ENCODE results near the gene ARHGAP6. TPM values are rescaled to one million over a fixed set of nuclear protein-coding genes. Genes with fewer than 3 reads are reported as not detected.

ARHGAP6 gene
- total and polyA plus RNA-seq, 7 donors: 1.8 to 20.6 (median 6.4) TPM

DNA sequence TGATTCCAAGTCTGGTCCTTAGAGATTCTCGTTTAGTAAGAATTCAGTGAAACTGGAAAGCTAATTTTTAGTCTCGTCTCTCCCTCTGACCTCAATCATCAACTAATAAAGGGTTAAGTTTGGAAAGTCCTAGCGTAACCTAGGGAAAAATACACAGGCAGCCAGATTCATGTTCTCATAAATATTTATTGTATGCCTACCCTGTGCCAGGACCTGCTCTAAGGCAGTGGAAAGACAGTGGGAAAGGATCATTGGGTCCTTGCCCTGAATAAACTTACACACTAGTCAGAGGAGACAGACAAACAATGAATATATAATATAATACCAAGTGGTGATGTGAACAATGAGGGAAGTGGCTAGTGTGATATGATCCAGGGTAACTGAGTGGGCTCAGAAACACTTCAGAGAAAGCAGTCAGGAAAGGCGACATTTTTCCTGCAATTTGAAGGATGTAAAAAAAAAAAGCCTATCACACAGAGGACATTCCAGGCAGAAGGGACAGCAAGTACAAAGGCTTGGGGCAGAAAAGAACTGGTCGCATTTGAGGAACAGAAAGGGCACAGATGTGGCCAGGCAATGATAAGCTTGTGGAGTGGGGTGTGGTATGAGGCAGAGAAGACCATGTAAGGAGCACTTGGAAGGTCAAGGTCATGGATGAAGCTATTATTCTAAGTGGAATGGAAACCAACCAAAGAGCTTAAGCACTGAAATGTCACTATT lies 243.8 kb downstream of the ARHGAP6 start:
- H3K27me3 ChIP-seq (ENCODE audit: insufficient read depth in 3 of 3, low read length in 2 of 3): no peaks in the 10 kb centered on the region
- no peak for ATAC-seq
- no peak overlapping the region for H3K27ac ChIP-seq
- no peak for TF ChIP-seq CTCF (IDR thresholded peaks at IDR 0.05)
- no peaks in the 10 kb centered on the region for H3K36me3 ChIP-seq (ENCODE audit: insufficient read depth in 1 of 2, low read depth in 1 of 2)
- no peak overlapping the region for H3K4me3 ChIP-seq
- no peak for DNase-seq
- WGBS, 3 donors: 41 to 49% (median 43%) methylated on average over 5 of the region's 5 CpGs
- peaks cover 3% of the 10 kb centered on the region for H3K9me3 ChIP-seq
- no peaks in the 10 kb centered on the region for H3K4me1 ChIP-seq
- intact Hi-C loops (cut with DNase I): no loop called here

GRCh38 chrX:11420851-11421250 lies 244.9 kb downstream of the ARHGAP6 start:
- ATAC-seq: no peak
- peaks cover 3% of the 10 kb centered on the region for H3K9me3 ChIP-seq
- intact Hi-C loops (cut with DNase I): no loop called here
- no peak overlapping the region for H3K4me3 ChIP-seq
- no peak for TF ChIP-seq CTCF (IDR thresholded peaks at IDR 0.05)
- no peaks in the 10 kb centered on the region for H3K27me3 ChIP-seq (ENCODE audit: insufficient read depth in 3 of 3, low read length in 2 of 3)
- WGBS, 3 donors: 63 to 93% (median 68%) methylated on average over 4 of the region's 4 CpGs
- no peak overlapping the region for H3K27ac ChIP-seq
- no peaks in the 10 kb centered on the region for H3K36me3 ChIP-seq (ENCODE audit: insufficient read depth in 1 of 2, low read depth in 1 of 2)
- no peak for DNase-seq
- no peaks in the 10 kb centered on the region for H3K4me1 ChIP-seq

DNA sequence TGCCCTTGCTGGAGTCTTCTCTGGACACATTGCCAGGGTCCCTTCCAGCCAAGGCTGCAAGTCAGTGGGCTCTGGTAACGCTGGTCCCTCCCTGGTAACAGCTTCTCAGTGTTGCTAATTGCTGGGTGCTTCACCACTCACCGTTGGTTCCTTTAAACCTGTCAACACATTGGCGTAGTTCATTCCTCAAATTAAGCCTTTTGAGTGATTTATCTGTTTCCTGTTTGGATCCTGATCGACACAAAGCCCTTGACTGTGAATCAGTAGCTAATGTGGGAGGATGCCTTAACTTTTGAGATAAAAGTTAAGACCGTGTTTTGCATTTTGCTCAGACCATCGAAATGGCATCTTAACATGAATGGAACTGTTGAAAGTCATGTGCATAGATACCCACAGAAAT lies 246.6 kb downstream of the ARHGAP6 start:
- DNase-seq (no peak), ATAC-seq (no peak)
- H3K4me3 ChIP-seq: no peak overlapping the region
- intact Hi-C loops (cut with DNase I): no loop called here
- no peaks in the 10 kb centered on the region for H3K4me1 ChIP-seq
- H3K27me3 ChIP-seq (ENCODE audit: insufficient read depth in 3 of 3, low read length in 2 of 3): no peaks in the 10 kb centered on the region
- WGBS, 3 donors: 41 to 67% (median 59%) methylated on average over 6 of the region's 6 CpGs
- H3K36me3 ChIP-seq (ENCODE audit: insufficient read depth in 1 of 2, low read depth in 1 of 2): no peaks in the 10 kb centered on the region
- peaks cover 3% of the 10 kb centered on the region for H3K9me3 ChIP-seq
- no peak for TF ChIP-seq CTCF (IDR thresholded peaks at IDR 0.05)
- no peak overlapping the region for H3K27ac ChIP-seq

- 72 to 77% (median 74%) methylated on average over 13 of the region's 13 CpGs for WGBS, 3 donors
- no peak for ATAC-seq
- intact Hi-C loops (cut with DNase I): no loop called here
Measured at GRCh38 chrX:11416600-11416999, 249.1 kb downstream of the ARHGAP6 start.

More at GRCh38 chrX:11416600-11416999, 249.1 kb downstream of the ARHGAP6 start:
- no peak for TF ChIP-seq CTCF (IDR thresholded peaks at IDR 0.05)
- Histone ChIP-seq H3K4me1 (no peaks in the 10 kb centered on the region), H3K36me3 (ENCODE audit: insufficient read depth in 1 of 2, low read depth in 1 of 2) (no peaks in the 10 kb centered on the region), H3K9me3 (peaks cover 3% of the 10 kb centered on the region), H3K27me3 (ENCODE audit: insufficient read depth in 3 of 3, low read length in 2 of 3) (no peaks in the 10 kb centered on the region), H3K4me3 (no peak overlapping the region), H3K27ac (no peak overlapping the region)
- no peak for DNase-seq
